Osteocyte (in vitro differentiated cells): ENCODE data around the gene RNF186. TPM values are rescaled to one million over a fixed set of nuclear protein-coding genes. Genes with fewer than 3 reads are reported as not detected.

Experiments
- DNase-seq: peaks from one replicate; pipeline ENCODE4 v3.0.0; 2021; ENCODE audit warnings: mixed read lengths; ENCODE audit not compliant: unreplicated experiment; ENCODE audit errors: extremely low spot score
- H3K27ac Mint-ChIP-seq: one replicate; pipeline ENCODE4 v1.8.0; 2021; ENCODE audit warnings: mild to moderate bottlenecking, mixed read lengths; ENCODE audit not compliant: unreplicated experiment
- H3K27me3 Mint-ChIP-seq: one replicate; pipeline ENCODE4 v1.8.0; 2021; ENCODE audit warnings: mixed read lengths; ENCODE audit not compliant: unreplicated experiment
- H3K36me3 Mint-ChIP-seq: one replicate; pipeline ENCODE4 v1.8.0; 2021; ENCODE audit warnings: mixed read lengths; ENCODE audit not compliant: unreplicated experiment
- H3K4me1 Mint-ChIP-seq: one replicate; pipeline ENCODE4 v1.8.0; 2021; ENCODE audit warnings: mixed read lengths; ENCODE audit not compliant: unreplicated experiment
- H3K4me3 Mint-ChIP-seq: one replicate; pipeline ENCODE4 v1.8.0; 2021; ENCODE audit warnings: mild to moderate bottlenecking, moderate library complexity, mixed read lengths; ENCODE audit not compliant: unreplicated experiment
- H3K9me3 Mint-ChIP-seq: one replicate; pipeline ENCODE4 v1.8.0; 2021; ENCODE audit warnings: mixed read lengths; ENCODE audit not compliant: unreplicated experiment
- total RNA-seq: library from RNA; stranded (reverse); gene quantifications from 2 replicates; pipeline ENCODE4 v1.2.1, GENCODE V29; 2021
- TF ChIP-seq, protein P1 (sequence below): fragments of 200-600 bp; sonication (generic); IDR thresholded peaks from 2 replicates; pipeline ENCODE4 v1.5.0; 2021; ENCODE audit warnings: antibody characterized with exemption, mild to moderate bottlenecking, moderate library complexity

RNF186 gene
- total RNA-seq, 1 donor from 2014 or later: not detected

GRCh38 chr1:19813643-19813960 lies 1.5 kb downstream of the RNF186 start:
- Mint-ChIP-seq H3K4me1 (peaks cover 7% of the 10 kb centered on the region), H3K9me3 (peaks cover 6% of the 10 kb centered on the region), H3K27me3 (no peaks in the 10 kb centered on the region), H3K36me3 (no peaks in the 10 kb centered on the region), H3K4me3 (no peak overlapping the region), H3K27ac (no peak overlapping the region)
- no peak for DNase-seq
- TF ChIP-seq, protein P1, sequence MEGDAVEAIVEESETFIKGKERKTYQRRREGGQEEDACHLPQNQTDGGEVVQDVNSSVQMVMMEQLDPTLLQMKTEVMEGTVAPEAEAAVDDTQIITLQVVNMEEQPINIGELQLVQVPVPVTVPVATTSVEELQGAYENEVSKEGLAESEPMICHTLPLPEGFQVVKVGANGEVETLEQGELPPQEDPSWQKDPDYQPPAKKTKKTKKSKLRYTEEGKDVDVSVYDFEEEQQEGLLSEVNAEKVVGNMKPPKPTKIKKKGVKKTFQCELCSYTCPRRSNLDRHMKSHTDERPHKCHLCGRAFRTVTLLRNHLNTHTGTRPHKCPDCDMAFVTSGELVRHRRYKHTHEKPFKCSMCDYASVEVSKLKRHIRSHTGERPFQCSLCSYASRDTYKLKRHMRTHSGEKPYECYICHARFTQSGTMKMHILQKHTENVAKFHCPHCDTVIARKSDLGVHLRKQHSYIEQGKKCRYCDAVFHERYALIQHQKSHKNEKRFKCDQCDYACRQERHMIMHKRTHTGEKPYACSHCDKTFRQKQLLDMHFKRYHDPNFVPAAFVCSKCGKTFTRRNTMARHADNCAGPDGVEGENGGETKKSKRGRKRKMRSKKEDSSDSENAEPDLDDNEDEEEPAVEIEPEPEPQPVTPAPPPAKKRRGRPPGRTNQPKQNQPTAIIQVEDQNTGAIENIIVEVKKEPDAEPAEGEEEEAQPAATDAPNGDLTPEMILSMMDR: no peak

GRCh38 chr1:19812875-19813642 lies 2.0 kb downstream of the RNF186 start:
- H3K4me3 Mint-ChIP-seq: no peak overlapping the region
- no peaks in the 10 kb centered on the region for H3K27me3 Mint-ChIP-seq
- H3K36me3 Mint-ChIP-seq: no peaks in the 10 kb centered on the region
- H3K4me1 Mint-ChIP-seq: peaks cover 7% of the 10 kb centered on the region
- H3K9me3 Mint-ChIP-seq: peaks cover 6% of the 10 kb centered on the region
- H3K27ac Mint-ChIP-seq: no peak overlapping the region
- no peak for DNase-seq
- TF ChIP-seq, protein P1: no peak

- no peak for DNase-seq
- Mint-ChIP-seq H3K36me3 (no peaks in the 10 kb centered on the region), H3K4me1 (peaks cover 7% of the 10 kb centered on the region), H3K27me3 (no peaks in the 10 kb centered on the region), H3K9me3 (peaks cover 6% of the 10 kb centered on the region), H3K4me3 (no peak overlapping the region), H3K27ac (no peak overlapping the region)
- TF ChIP-seq, protein P1: peak; percentile 41
These were observed 3.8 kb downstream of the RNF186 start for GRCh38 chr1:19811206-19811851.

DNA sequence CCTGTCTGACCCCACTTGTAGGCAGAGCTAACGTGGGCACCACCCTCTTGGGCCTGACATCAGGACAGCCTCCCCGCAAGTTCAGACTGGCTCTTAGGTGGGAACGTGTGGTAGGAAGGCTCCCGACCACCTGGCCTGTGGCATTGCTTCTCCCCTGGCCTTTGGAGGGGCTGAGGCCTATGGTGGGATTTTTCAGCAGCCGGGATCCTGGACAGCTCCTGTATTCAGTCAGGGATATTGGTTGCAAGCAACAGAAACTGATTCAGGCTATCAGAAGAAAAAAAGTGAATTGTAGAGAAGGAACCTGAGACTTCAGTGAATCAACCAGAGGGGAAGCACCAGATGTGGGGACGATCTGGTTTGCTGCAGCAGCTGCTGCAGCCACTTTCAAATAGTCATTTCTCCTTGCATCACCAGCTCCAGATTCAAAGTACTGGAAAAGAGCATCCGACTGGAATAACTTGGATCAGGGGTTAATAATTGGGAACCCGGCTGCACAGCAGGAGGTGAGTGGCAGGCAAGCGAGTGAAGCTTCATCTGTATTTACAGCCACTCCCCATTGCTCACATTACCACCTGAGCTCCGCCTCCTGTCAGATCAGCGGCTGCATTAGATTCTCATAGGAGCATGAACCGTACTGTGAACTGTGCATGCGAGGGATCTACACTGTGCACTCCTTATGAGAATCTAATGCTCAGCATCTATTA lies 5.9 kb downstream of the RNF186 start:
- no peak for DNase-seq
- Mint-ChIP-seq H3K9me3 (peaks cover 6% of the 10 kb centered on the region), H3K4me3 (no peak overlapping the region), H3K27me3 (no peaks in the 10 kb centered on the region), H3K4me1 (peaks cover 14% of the 10 kb centered on the region), H3K36me3 (no peaks in the 10 kb centered on the region), H3K27ac (no peak overlapping the region)
- TF ChIP-seq, protein P1: no peak

DNA sequence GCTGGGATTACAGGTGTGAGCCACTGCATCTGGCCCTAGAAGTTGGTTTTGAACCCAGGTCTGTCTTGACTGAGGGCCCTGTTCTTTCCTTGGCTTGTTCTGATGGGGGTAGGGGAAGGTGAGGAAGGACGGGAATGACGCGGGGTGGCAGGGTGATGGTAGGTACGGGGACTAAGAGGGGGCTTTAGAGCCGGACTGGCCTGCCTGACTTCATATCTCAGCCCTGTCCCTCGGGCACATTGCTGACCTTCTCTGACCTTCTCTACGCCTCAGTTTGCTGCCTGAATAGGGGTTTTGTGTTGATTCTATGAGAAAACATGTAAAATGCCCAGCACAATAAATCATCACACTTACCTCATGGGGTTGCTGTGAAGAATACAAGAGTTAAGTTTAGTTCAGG lies 6.7 kb downstream of the RNF186 start:
- Mint-ChIP-seq H3K27me3 (no peaks in the 10 kb centered on the region), H3K27ac (no peak overlapping the region), H3K9me3 (peaks cover 6% of the 10 kb centered on the region), H3K4me1 (peaks cover 14% of the 10 kb centered on the region), H3K36me3 (no peaks in the 10 kb centered on the region), H3K4me3 (no peak overlapping the region)
- TF ChIP-seq, protein P1: no peak
- no peak for DNase-seq
